B cell (primary cell): Measurements from ENCODE around the gene DPAGT1. TPM values are rescaled to one million over a fixed set of nuclear protein-coding genes. Genes with fewer than 3 reads are reported as not detected.
A peak's percentile ranks its signal among the peaks of the same experiment; 100 is the strongest.

Experiments
- ATAC-seq: fragments of 200-7000 bp; cut with Tn5 transposase; one replicate; pipeline ENCODE4 v1.10.0; 2021; ENCODE audit warnings: low read depth, mild to moderate bottlenecking, moderate number of reproducible peaks, moderate library complexity
- CTCF ChIA-PET: fragments of 350-600 bp; sonication (Branson Sonifier 250); formaldehyde crosslinking; loops from one replicate; lab custom pipeline; 2021; ENCODE audit warnings: antibody characterized with exemption, inconsistent platforms; lab: Charles Lee
- POLR2A ChIA-PET: fragments of 350-600 bp; sonication (Branson Sonifier 250); formaldehyde crosslinking; loops from one replicate; lab custom pipeline; 2021; ENCODE audit warnings: antibody characterized with exemption; lab: Charles Lee
- DNase-seq: peaks from one replicate; pipeline ENCODE4 v3.0.0; 2013
- H2AFZ ChIP-seq: 2 replicates; pipeline ENCODE4 v1.6.1; 2012; ENCODE audit warnings: mild to moderate bottlenecking, low read depth, low read length; ENCODE audit not compliant: insufficient read depth, poor library complexity, severe bottlenecking
- H3K27ac ChIP-seq, 2 donors: 1 replicate in 1 of 2; 2 replicates in 1 of 2; pipeline ENCODE4 v1.5.1; 2012 to 2013; ENCODE audit warnings: low read length in 2 of 2, mild to moderate bottlenecking in 2 of 2, moderate library complexity in 1 of 2
- H3K27me3 ChIP-seq, 4 experiments: fragments of 200-600 bp in 1 of 4; sonication (generic) in 1 of 4; replicated peaks in 1 of 4; 1 replicate in 2 of 4; 2 replicates in 2 of 4; pipeline versions ENCODE4 v1.6.1 to v1.7.0; 2013 to 2016; ENCODE audit warnings: low read length in 3 of 4, mild to moderate bottlenecking in 2 of 4, mixed read lengths in 1 of 4, moderate library complexity in 1 of 4; ENCODE audit not compliant: insufficient read depth in 4 of 4, control insufficient read depth in 3 of 4; ENCODE audit errors: control extremely low read depth in 1 of 4
- H3K36me3 ChIP-seq, 2 experiments: replicated peaks in 1 of 2; 1 replicate in 1 of 2; 2 replicates in 1 of 2; pipeline versions ENCODE4 v1.6.1 to v1.7.1; 2013; ENCODE audit warnings: low read length in 1 of 2; ENCODE audit not compliant: insufficient read depth in 2 of 2, control insufficient read depth in 1 of 2; ENCODE audit errors: control extremely low read depth in 1 of 2, extremely low read depth in 1 of 2
- H3K4me1 ChIP-seq, 2 donors: fragments of 200-600 bp in 1 of 2; sonication (generic) in 1 of 2; 1 replicate in 1 of 2; 2 replicates in 1 of 2; pipeline versions ENCODE4 v1.5.1 to v1.6.1; 2013 to 2017; ENCODE audit warnings: low read length in 2 of 2; ENCODE audit not compliant: control insufficient read depth in 2 of 2, insufficient read depth in 2 of 2
- H3K4me2 ChIP-seq: replicated peaks from 2 replicates; pipeline ENCODE3; 2012; ENCODE audit warnings: mild to moderate bottlenecking, low read depth, low read length; ENCODE audit not compliant: poor library complexity, severe bottlenecking
- H3K4me3 ChIP-seq, 5 experiments: fragments of 200-600 bp in 1 of 5; sonication (generic) in 1 of 5; 1 replicate in 3 of 5; 2 replicates in 2 of 5; pipeline versions ENCODE4 v1.5.1 to v1.7.0; 2011 to 2016; ENCODE audit warnings: low read length in 4 of 5, mild to moderate bottlenecking in 4 of 5, low read depth in 2 of 5, control low read depth in 1 of 5, moderate library complexity in 1 of 5; ENCODE audit not compliant: insufficient read depth in 1 of 5; ENCODE audit errors: control extremely low read depth in 1 of 5, extremely low read depth in 1 of 5
- H3K79me2 ChIP-seq: fragments of 200-600 bp; sonication (generic); one replicate; pipeline ENCODE4 v1.6.0; 2016; ENCODE audit warnings: low read length; ENCODE audit not compliant: control insufficient read depth, insufficient read depth
- H3K9ac ChIP-seq: fragments of 200-600 bp; sonication (generic); 2 replicates; pipeline ENCODE4 v1.6.1; 2017; ENCODE audit warnings: mild to moderate bottlenecking, low read length, moderate library complexity
- H3K9me3 ChIP-seq, 3 donors: one replicate each; pipeline versions ENCODE4 v1.6.1 to v1.7.1; 2013; ENCODE audit warnings: low read length in 2 of 3; ENCODE audit not compliant: control insufficient read depth in 2 of 3, insufficient read depth in 1 of 3; ENCODE audit errors: control extremely low read depth in 1 of 3
- H4K20me1 ChIP-seq: 2 replicates; pipeline ENCODE4 v1.6.0; 2012; ENCODE audit warnings: mild to moderate bottlenecking, low read length; ENCODE audit not compliant: insufficient read depth, control insufficient read depth, poor library complexity, severe bottlenecking
- H3K27ac Mint-ChIP-seq: one replicate; pipeline ENCODE4 v1.8.0; 2021; ENCODE audit warnings: mixed read lengths
- H3K27me3 Mint-ChIP-seq: one replicate; pipeline ENCODE4 v1.8.0; 2021; ENCODE audit warnings: mixed read lengths
- H3K4me1 Mint-ChIP-seq: one replicate; pipeline ENCODE4 v1.8.0; 2021; ENCODE audit warnings: mixed read lengths
- H3K4me3 Mint-ChIP-seq: one replicate; pipeline ENCODE4 v1.8.0; 2021; ENCODE audit warnings: mixed read lengths
- H3K9me3 Mint-ChIP-seq: one replicate; pipeline ENCODE4 v1.8.0; 2022; ENCODE audit warnings: mixed read lengths; ENCODE audit not compliant: insufficient read depth
- CTCF ChIP-seq: fragments of 200-600 bp; IDR thresholded peaks from one replicate; pipeline ENCODE4 v1.8.0; 2022; ENCODE audit warnings: antibody characterized with exemption, mild to moderate bottlenecking
- EZH2 ChIP-seq: IDR thresholded peaks from 2 replicates; pipeline ENCODE4 v1.6.1; 2012; ENCODE audit warnings: borderline replicate concordance, low read depth, mild to moderate bottlenecking, moderate library complexity, low read length; ENCODE audit not compliant: insufficient read depth, poor library complexity, severe bottlenecking
- WGBS: methylation state at CpG from one replicate; pipeline ENCODE4 v1.1.5; 2013; ENCODE audit warnings: missing lambda C conversion rate; ENCODE audit not compliant: insufficient coverage; 5-methylcytosine and 5-hydroxymethylcytosine counted together
- intact Hi-C: fragments of 100-400 bp; cut with micrococcal nuclease; formaldehyde crosslinking; loops from one replicate; pipeline ENCODE4 v1.10.0; 2022
- polyA plus RNA-seq: library from polyadenylated mRNA; depleted of rRNA; stranded (reverse); fragments of >200 nt; gene quantifications from 2 replicates; pipeline ENCODE4 v1.2.3, GENCODE V29; 2012
- total RNA-seq, 2 donors: library from RNA; stranded (reverse); fragments of 120-200 nt in 1 of 2; gene quantifications; 1 replicate in 1 of 2; 2 replicates in 1 of 2; pipeline versions ENCODE4 v1.2.3 to v1.2.4, GENCODE V29; 2013 to 2022

Gene DPAGT1
- total and polyA plus RNA-seq, 2 donors (not counting 1 experiment from before 2014, with no cell fraction given), result 38.3 to 64.3 TPM

DNA sequence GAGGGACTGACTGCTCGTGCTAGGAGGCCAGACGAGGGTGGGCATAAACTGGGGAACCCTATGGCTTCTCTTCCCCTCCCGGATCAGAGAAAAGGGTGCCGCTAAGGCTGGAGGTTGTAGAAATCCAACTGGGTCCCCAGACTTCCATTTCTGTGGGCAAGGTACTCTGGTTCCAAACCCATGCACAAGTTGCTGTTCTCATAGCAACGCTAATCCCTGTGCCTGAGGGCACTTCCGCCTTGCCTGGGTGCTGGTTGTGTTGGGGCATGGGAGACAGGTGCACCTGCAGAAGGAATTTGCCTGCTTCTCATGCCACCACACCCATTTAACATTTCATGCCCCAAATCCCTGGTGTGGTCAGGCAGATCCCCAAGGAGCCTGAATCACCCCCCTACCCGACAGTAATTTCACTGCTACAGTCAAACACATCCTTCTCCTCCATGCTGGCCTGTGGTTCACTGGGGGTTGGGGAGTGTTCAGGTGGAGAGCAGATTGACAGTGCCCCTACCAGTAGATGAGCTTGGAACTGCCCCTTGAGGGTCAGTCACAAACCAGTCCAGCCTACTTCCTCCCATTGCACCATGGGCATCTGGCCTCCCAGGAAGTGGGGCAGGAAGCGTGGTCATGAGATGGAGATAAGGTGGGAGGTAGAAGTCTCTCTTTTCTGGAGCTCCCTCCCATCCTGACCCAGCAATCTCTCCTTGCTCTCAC is 6.6 kb upstream of the DPAGT1 start:
- Mint-ChIP-seq H3K27me3 (no peaks in the 10 kb centered on the region), H3K9me3 (no peaks in the 10 kb centered on the region), H3K27ac (peak overlapping the region; percentile 73), H3K4me1 (peaks cover 36% of the 10 kb centered on the region), H3K4me3 (peak overlapping the region; percentile 88)
- WGBS, result 7% methylated on average over 4 of the region's 8 CpGs
- intact Hi-C loops, result no loop called here
- H3K4me2 ChIP-seq, result peak overlapping the region; percentile 90
- DNase-seq, result peak; percentile 46
- peaks cover 21% of the 10 kb centered on the region for H3K79me2 ChIP-seq
- H3K27me3 ChIP-seq, result no peaks in the 10 kb centered on the region
- peaks cover 6% of the 10 kb centered on the region for H4K20me1 ChIP-seq
- peak overlapping the region; percentile 48 to 86 (median 71) for H3K4me3 ChIP-seq
- H3K4me1 ChIP-seq, result peaks cover 20 to 29% of the 10 kb centered on the region in 2 donors
- POLR2A ChIA-PET, result interaction anchor here (1.0 to 2.2 kb wide), 4 partner anchors 13 to 30 kb away, joined by 5 to 16 read pairs (median 6); partner anchors contain the start of gene HMBS
- CTCF ChIA-PET, result interaction anchor here (1.3 to 1.7 kb wide), 3 partner anchors 12 to 97 kb away, joined by 4 to 5 read pairs (median 4); partner anchors contain the start of gene CBL
- no peak overlapping the region for H3K27ac ChIP-seq
- H3K9ac ChIP-seq, result peak overlapping the region; percentile 82
- no peak for TF ChIP-seq EZH2
- no peak for TF ChIP-seq CTCF
- no peak for ATAC-seq
- H3K9me3 ChIP-seq, result no peaks in the 10 kb centered on the region
- H2AFZ ChIP-seq, result peak overlapping the region; percentile 94
- peaks cover 0 to 14% of the 10 kb centered on the region in 2 experiments for H3K36me3 ChIP-seq
